Naive thymus-derived CD8-positive, alpha-beta T cell (primary cell): Measurements from ENCODE around the gene CCDC57. TPM values are rescaled to one million over a fixed set of nuclear protein-coding genes. Genes with fewer than 3 reads are reported as not detected.

Source experiments
- ATAC-seq, 2 donors: fragments of 150-1000 bp; cut with Tn5 transposase in 1 of 2; sonication (Bioruptor Pico), chemical (Tn5 transposase) in 1 of 2; 1 replicate in 1 of 2; 2 replicates in 1 of 2; pipeline ENCODE4 v1.10.0; 2021; ENCODE audit warnings: mild to moderate bottlenecking in 2 of 2, moderate library complexity in 2 of 2
- POLR2A ChIA-PET: fragments of 350-600 bp; sonication (Branson Sonifier 250); formaldehyde crosslinking; loops from one replicate; lab custom pipeline; 2021; ENCODE audit warnings: antibody characterized with exemption; lab: Charles Lee
- DNase-seq, 10 donors: peaks; one replicate each; pipeline versions ENCODE4 v3.0.0 to v3.0.0-alpha.2; 2020 to 2022
- H3K27ac Mint-ChIP-seq, 10 donors: one replicate each; pipeline ENCODE4 v1.8.0; 2020 to 2022; ENCODE audit warnings: mild to moderate bottlenecking in 10 of 10, mixed read lengths in 10 of 10, moderate library complexity in 4 of 10, inconsistent platforms in 1 of 10
- H3K27me3 Mint-ChIP-seq, 5 donors: one replicate each; pipeline ENCODE4 v1.8.0; 2021 to 2022; ENCODE audit warnings: mixed read lengths in 5 of 5
- H3K36me3 Mint-ChIP-seq, 3 donors: one replicate each; pipeline ENCODE4 v1.8.0; 2020 to 2022; ENCODE audit warnings: mixed read lengths in 3 of 3, mild to moderate bottlenecking in 2 of 3, inconsistent platforms in 1 of 3
- H3K4me1 Mint-ChIP-seq, 4 donors: one replicate each; pipeline ENCODE4 v1.8.0; 2021 to 2022; ENCODE audit warnings: mixed read lengths in 4 of 4
- H3K4me3 Mint-ChIP-seq, 10 donors: one replicate each; pipeline ENCODE4 v1.8.0; 2020 to 2022; ENCODE audit warnings: mild to moderate bottlenecking in 10 of 10, mixed read lengths in 10 of 10, moderate library complexity in 6 of 10, inconsistent platforms in 1 of 10
- H3K9me3 Mint-ChIP-seq, 9 donors: one replicate each; pipeline ENCODE4 v1.8.0; 2020 to 2022; ENCODE audit warnings: mixed read lengths in 9 of 9, mild to moderate bottlenecking in 3 of 9, inconsistent platforms in 1 of 9, moderate library complexity in 1 of 9
- polyA plus RNA-seq, 3 donors: library from polyadenylated mRNA; unstranded; fragments of 300-500 nt; fragmentation: Illumina TruSeq; gene quantifications; one replicate each; pipeline ENCODE4 v1.2.3, GENCODE V29; 2021
- total RNA-seq, 8 experiments: library from RNA in 2 of 8; stranded (reverse) in 2 of 8; gene quantifications; one replicate each; pipeline ENCODE4 v1.2.3 and lab custom pipeline; 2021 to 2026

The CCDC57 gene
- total and polyA plus RNA-seq, 5 experiments from 2014 or later, result 39.6 to 80.0 (median 53.5) TPM

DNA sequence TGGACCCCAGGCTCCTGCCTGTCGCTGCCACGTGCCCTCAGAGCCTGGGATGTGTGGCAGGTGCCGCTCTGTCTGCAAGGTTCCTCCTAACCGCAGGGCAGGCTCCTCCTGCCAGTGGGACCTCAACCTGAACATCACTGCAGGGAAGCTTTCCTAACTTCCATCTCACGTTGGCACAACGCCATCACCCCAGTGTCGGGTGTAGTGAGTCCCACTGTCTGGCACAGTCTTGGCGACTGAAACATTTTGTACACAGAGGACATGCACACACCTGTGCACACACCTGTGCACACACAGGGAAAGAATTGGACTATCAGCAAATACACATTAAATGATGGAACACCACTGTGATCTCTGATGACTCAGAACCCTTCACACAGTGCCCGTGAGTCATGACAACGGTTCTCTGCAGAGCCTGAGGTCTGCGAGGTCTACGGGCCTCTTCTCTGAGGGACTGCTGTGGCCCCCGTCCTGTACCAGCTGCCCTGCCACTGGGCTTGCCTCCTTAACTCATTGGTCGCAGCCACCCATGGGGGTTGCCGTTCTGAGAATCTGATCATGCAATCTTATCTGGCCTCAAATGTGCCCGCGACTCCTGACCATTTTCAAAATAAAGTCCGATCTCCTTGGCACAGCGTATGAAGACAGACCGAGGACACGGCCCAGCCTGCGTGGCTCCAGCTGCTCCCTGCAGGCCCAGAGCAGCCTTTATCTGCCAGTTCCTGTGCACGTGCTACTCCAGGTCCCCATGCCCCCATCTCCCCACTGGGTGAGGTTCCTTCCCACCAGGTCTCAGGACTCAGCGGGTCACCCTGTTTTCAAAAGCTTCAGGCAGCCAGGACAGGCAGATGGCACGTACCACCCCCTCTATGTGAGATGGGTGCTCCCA is 7.6 kb downstream of the CCDC57 start:
- POLR2A ChIA-PET, result interaction anchor here (0.9 to 2.2 kb wide), 9 partner anchors 22 to 118 kb away, joined by 3 to 13 read pairs (median 6); partner anchors contain the start of genes CD7, CSNK1D and SLC16A3
- H3K36me3 Mint-ChIP-seq, result peaks cover 0 to 4% (median 0%) of the 10 kb centered on the region in 3 donors
- peaks cover 12 to 55% (median 43%) of the 10 kb centered on the region in 4 donors for H3K4me1 Mint-ChIP-seq
- ATAC-seq (no peak), DNase-seq (no peak)
- H3K27me3 Mint-ChIP-seq, result no peaks in the 10 kb centered on the region
- peak overlapping the region; percentile 92 to 99 (median 97) for H3K27ac Mint-ChIP-seq
- H3K9me3 Mint-ChIP-seq, result no peaks in the 10 kb centered on the region
- peak overlapping the region in 3 of 10 donors; percentile 52 to 69 (median 59) for H3K4me3 Mint-ChIP-seq

DNA sequence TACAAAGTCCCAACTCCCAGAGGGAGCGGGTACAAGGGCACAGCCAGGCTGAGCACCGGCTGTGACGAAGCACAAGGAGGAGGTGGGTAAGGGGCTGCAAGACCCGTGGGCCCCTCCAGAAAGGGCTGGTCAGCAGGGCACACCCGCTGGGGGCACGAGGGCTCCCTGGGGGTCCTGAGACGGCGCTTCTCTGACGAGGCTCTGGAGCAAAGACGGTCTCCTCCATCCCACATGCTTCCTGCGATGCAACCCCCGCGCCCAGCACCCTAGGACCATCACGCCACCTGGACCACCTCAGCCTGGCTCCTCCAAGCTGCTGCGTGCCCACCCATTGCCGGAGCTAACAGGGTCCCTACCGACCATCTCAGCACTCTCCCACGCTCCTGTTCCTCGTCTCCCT is 8.7 kb downstream of the CCDC57 start:
- DNase-seq, result no peak
- POLR2A ChIA-PET, result interaction anchor here (0.6 to 4.8 kb wide), 2 partner anchors 10 to 96 kb away, joined by 3 to 33 read pairs; partner anchors contain the start of gene CCDC57
- H3K4me1 Mint-ChIP-seq, result peaks cover 12 to 57% (median 51%) of the 10 kb centered on the region in 4 donors
- peak overlapping the region in 3 of 10 donors; percentile 4 to 26 (median 16) for H3K4me3 Mint-ChIP-seq
- H3K9me3 Mint-ChIP-seq, result no peaks in the 10 kb centered on the region
- H3K27ac Mint-ChIP-seq, result peak overlapping the region in 6 of 10 donors; percentile 2 to 87 (median 70)
- no peak for ATAC-seq
- H3K36me3 Mint-ChIP-seq, result peaks cover 0 to 4% (median 0%) of the 10 kb centered on the region in 3 donors
- no peaks in the 10 kb centered on the region for H3K27me3 Mint-ChIP-seq

DNA sequence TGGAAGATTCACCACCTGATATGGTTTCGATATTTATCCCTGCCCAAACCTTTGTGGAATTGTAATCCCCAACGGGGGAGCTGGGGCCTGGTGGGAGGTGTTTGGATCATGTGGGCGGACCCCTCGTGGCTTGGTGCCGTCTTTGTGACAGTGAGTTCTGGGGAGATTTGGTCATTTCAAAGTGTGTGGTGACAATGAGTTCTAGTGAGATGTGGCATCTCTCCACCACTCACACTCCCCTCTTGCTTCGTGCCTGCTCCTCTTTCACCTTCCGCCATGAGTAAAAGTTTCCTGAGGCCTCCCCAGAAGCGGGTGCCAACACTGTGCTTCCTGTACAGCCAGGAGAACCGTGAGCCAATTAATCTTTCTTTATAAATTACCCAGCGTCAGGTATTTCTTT is 9.7 kb downstream of the CCDC57 start:
- POLR2A ChIA-PET, result interaction anchor here (4.8 kb wide), 1 partner anchor 11 kb away, joined by 33 read pairs; the partner anchor contains the start of gene CCDC57
- H3K4me1 Mint-ChIP-seq, result peaks cover 17 to 64% (median 55%) of the 10 kb centered on the region in 4 donors
- no peaks in the 10 kb centered on the region for H3K27me3 Mint-ChIP-seq
- H3K4me3 Mint-ChIP-seq, result no peak overlapping the region
- no peaks in the 10 kb centered on the region for H3K9me3 Mint-ChIP-seq
- peaks cover 0 to 10% (median 3%) of the 10 kb centered on the region in 3 donors for H3K36me3 Mint-ChIP-seq
- DNase-seq (no peak), ATAC-seq (no peak)
- H3K27ac Mint-ChIP-seq, result peak overlapping the region in 9 of 10 donors; percentile 44 to 90 (median 84)

DNA sequence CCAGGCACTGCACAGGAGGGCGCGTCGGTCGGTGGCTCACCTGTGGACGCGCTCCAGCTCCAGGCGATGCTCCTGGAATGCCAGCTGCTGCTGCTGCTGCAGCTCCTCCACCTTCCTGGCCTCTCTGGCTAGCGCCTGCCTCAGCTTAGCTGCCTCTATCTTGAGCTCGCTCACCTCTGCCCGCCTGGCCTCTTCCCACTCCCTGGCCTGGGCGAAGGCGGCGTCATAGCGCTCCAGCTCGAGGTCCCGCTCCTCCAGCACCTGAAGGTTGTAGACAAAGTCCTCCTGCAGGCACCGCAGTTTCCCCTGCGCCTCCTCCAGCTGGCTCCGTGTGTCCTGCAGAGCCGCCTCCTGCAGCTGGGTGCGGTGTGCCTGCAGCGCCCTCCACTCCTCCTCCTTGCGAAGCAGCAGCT is 11.1 kb downstream of the CCDC57 start:
- DNase-seq (peak in 3 of 10 donors; percentile 16 to 40 (median 31)), ATAC-seq (no peak)
- H3K27me3 Mint-ChIP-seq, result no peaks in the 10 kb centered on the region
- H3K4me3 Mint-ChIP-seq, result peak overlapping the region in 6 of 10 donors; percentile 37 to 73 (median 46)
- POLR2A ChIA-PET, result interaction anchor here (0.5 to 4.8 kb wide), 12 partner anchors 12 to 179 kb away, joined by 4 to 33 read pairs (median 4); partner anchors contain the start of genes CCDC57, CENPX, LRRC45 and SLC16A3
- H3K36me3 Mint-ChIP-seq, result peaks cover 0 to 13% (median 8%) of the 10 kb centered on the region in 3 donors
- peaks cover 17 to 62% (median 50%) of the 10 kb centered on the region in 4 donors for H3K4me1 Mint-ChIP-seq
- no peaks in the 10 kb centered on the region for H3K9me3 Mint-ChIP-seq
- H3K27ac Mint-ChIP-seq, result peak overlapping the region in 8 of 10 donors; percentile 11 to 85 (median 54)

DNA sequence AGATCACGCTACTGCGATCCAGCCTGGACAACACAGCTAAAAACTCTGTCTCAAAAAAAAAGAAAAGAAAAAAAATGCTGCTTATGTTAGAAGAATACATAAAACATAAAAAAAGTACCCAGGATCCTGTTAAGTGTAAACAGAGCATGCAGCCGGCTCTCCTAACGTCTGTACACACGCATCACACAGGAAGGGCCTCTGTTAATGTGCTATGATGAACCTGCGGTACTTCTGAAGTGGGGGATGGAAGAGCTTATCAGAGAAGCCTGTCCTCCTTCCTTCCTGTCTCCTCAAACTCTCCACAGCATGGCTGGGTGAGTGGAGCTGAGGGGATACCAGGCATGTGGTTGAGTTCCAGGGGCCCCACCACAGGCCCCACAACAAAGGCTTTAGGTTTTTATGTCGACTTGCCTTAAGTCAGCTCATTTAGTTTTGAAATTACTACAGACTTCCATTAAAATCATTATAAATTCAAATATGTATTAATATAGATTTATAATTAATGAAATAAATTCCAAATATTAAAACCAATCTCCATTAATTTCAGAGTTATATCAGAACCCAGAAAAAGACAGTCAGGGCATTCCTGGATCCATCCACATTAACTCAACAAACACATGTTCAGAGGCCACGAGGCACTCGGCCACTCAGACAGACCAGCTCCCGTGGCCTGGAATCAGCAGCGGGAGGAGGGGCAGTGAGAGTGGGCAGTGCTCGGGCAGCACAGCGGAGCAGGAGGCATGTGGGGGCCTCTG is 11.7 kb downstream of the CCDC57 start:
- Mint-ChIP-seq H3K4me3 (peak overlapping the region; percentile 50 to 82 (median 68)), H3K9me3 (no peaks in the 10 kb centered on the region), H3K36me3 (peaks cover 0 to 19% (median 9%) of the 10 kb centered on the region in 3 donors), H3K27me3 (no peaks in the 10 kb centered on the region), H3K4me1 (peaks cover 14 to 58% (median 45%) of the 10 kb centered on the region in 4 donors), H3K27ac (peak overlapping the region; percentile 69 to 97 (median 94))
- ATAC-seq (peak; percentile 94 to 97), DNase-seq (peak; percentile 41 to 93 (median 82))
- POLR2A ChIA-PET, result interaction anchor here (0.5 to 4.8 kb wide), 14 partner anchors 13 to 178 kb away, joined by 3 to 33 read pairs (median 4); partner anchors contain the start of genes CCDC57, CENPX, LRRC45 and SLC16A3

DNA sequence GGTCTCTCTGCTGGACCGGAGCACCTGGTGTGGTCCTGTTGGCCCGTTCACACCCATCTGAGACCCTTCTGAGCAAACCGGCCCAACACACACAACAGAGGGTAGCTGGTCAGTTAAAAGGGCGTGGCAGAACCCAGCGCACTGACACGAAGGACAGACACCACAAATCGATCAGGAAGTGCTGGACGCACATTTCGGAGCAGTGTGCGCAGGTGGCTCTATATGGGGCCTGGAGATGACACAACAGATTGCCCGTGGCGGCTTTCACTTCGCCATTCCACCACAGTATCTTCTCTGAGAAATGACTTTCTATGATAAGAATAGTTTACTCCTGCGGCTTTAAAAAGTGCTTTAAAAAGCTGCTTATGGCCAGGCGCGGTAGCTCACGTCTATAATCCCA is 12.5 kb downstream of the CCDC57 start:
- Mint-ChIP-seq H3K27ac (peak overlapping the region; percentile 69 to 97 (median 94)), H3K36me3 (peaks cover 0 to 27% (median 14%) of the 10 kb centered on the region in 3 donors), H3K4me3 (peak overlapping the region; percentile 50 to 82 (median 68)), H3K27me3 (no peaks in the 10 kb centered on the region), H3K9me3 (no peaks in the 10 kb centered on the region), H3K4me1 (peaks cover 10 to 50% (median 38%) of the 10 kb centered on the region in 4 donors)
- ATAC-seq (no peak), DNase-seq (no peak)
- POLR2A ChIA-PET, result interaction anchor here (0.7 to 4.8 kb wide), 6 partner anchors 13 to 177 kb away, joined by 3 to 33 read pairs (median 9); partner anchors contain the start of genes CCDC57, CENPX, LRRC45 and SLC16A3

DNA sequence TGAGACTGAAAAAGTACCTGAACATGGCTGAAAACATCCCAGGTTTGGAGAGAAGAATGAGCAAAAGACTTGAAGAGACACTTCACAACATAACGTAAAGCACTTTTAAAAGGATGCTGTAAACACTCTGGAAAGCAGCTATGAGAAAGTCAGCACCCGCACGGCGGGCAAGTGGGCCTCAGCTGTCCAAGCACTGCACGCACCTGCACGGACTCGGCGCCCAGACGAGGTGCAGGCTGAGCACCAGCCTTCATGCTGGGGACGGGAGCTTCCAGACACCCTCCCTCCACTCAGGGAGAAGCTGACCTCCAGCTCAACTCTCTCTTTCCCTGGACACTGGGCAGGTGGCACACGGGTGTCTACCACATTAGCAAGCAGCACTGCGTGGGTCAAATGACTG is 13.1 kb downstream of the CCDC57 start:
- Mint-ChIP-seq H3K9me3 (no peaks in the 10 kb centered on the region), H3K27ac (peak overlapping the region in 9 of 10 donors; percentile 18 to 96 (median 90)), H3K36me3 (peaks cover 0 to 32% (median 15%) of the 10 kb centered on the region in 3 donors), H3K4me1 (peaks cover 10 to 47% (median 35%) of the 10 kb centered on the region in 4 donors), H3K27me3 (no peaks in the 10 kb centered on the region), H3K4me3 (peak overlapping the region in 3 of 10 donors; percentile 10 to 73 (median 60))
- DNase-seq, result no peak
- POLR2A ChIA-PET, result interaction anchor here (0.8 to 4.8 kb wide), 5 partner anchors 14 to 99 kb away, joined by 4 to 33 read pairs (median 13); partner anchors contain the start of genes CCDC57 and SLC16A3
- no peak for ATAC-seq

DNA sequence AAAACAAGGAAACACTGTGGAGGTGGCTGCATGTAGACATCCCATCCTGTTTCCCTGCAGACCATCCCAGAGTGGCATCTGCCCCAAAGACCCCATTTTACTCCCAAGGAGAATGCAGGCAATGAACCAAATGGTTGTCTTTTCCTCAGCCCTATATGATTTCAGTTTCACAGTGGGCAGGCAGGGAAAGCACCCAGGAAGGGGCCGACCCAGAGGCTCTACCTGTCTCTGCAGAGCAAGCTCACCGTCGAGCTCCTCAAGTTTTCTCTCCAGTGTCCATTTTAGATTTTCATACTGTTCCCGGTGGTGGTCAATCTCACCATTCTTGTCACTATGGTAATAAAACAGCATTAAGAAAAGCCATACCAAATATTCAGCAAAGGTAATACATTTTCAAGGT is 14.6 kb downstream of the CCDC57 start:
- no peak for ATAC-seq
- POLR2A ChIA-PET, result interaction anchor here (0.5 to 1.2 kb wide), 3 partner anchors 14 to 337 kb away, joined by 3 to 4 read pairs (median 4); partner anchors contain the start of gene CCDC57
- Mint-ChIP-seq H3K9me3 (no peaks in the 10 kb centered on the region), H3K4me1 (peaks cover 10 to 42% (median 35%) of the 10 kb centered on the region in 4 donors), H3K27ac (peak overlapping the region in 9 of 10 donors; percentile 12 to 90 (median 75)), H3K27me3 (no peaks in the 10 kb centered on the region), H3K4me3 (peak overlapping the region in 7 of 10 donors; percentile 0 to 73 (median 49)), H3K36me3 (peaks cover 1 to 45% (median 23%) of the 10 kb centered on the region in 3 donors)
- no peak for DNase-seq

DNA sequence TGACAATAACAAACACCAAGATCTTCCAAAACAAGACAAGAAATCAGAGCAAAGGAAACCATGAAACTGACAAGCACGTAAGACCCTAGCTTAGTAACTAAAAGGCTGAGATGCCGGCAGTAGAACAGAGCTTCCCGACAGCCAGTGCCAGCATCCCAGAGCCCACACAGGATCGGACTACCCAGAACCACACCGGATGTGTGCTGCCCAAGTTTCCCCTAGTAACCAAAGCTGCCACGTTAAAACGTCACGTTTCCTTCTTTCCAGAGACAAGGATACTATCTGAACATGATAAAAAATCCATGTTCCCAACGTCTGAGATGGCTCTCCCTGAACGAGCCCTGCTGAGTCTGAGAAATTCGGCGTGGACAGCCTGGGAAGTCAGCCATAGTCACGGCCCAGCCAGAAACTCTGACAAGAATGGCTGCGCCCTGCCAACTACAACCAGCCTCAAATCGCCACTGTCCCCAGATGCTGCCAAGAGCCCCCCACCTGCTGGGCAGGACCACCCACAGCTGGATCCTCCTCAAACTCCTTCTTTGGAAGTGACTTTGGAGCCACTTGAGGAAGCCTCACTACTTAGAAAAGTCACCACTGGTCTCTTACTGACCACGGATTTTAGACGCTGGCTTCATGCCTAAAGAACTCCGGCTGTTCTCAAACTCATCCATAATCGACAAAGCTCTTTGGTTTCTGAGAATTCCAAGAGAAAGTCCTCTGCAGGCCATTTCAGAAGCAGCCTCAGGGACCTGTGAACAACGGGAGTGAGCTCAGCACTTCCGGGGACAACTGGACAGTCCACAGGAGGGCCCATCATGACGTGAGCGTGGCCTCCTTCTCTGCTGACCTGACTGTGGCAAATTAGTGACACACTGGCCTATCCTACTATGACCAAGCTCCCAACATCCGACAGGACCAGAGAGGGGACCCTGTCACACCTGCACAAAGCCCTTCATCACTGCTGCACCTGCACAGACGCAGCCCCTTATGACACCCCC is 16.7 kb downstream of the CCDC57 start:
- peaks cover 7 to 31% (median 24%) of the 10 kb centered on the region in 4 donors for H3K4me1 Mint-ChIP-seq
- H3K4me3 Mint-ChIP-seq, result no peak overlapping the region
- H3K27me3 Mint-ChIP-seq, result no peaks in the 10 kb centered on the region
- H3K9me3 Mint-ChIP-seq, result no peaks in the 10 kb centered on the region
- H3K36me3 Mint-ChIP-seq, result peaks cover 4 to 55% (median 25%) of the 10 kb centered on the region in 3 donors
- POLR2A ChIA-PET, result interaction anchor here (0.7 kb wide), 1 partner anchor 349 kb away, joined by 4 read pairs; no protein-coding TSS in a partner anchor
- DNase-seq, result no peak
- H3K27ac Mint-ChIP-seq, result peak overlapping the region in 2 of 10 donors; percentile 73 to 75
- no peak for ATAC-seq

DNA sequence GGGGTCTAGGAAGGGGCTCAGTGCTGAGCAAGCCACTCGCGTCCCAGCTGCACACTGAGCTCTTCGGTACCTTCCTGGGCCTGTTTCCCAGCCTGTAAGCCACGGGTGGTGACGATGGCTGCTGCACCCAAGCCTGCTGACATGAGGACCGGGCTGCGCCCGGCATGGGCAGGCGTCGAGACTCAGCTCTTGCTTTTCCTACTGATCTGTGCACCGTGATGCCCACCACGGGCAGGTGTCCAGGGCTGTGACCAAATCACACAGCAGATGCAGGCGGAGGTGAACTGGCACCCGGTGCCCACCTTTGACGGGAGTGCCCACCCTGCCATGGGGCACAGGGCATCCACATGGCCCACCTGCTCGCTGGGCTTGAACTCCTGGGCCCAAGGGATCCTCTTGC is 17.9 kb downstream of the CCDC57 start:
- DNase-seq, result no peak
- ATAC-seq, result no peak
- no peaks in the 10 kb centered on the region for H3K9me3 Mint-ChIP-seq
- no peak overlapping the region for H3K4me3 Mint-ChIP-seq
- POLR2A ChIA-PET, result no interaction called here
- H3K27ac Mint-ChIP-seq, result no peak overlapping the region
- peaks cover 4 to 58% (median 25%) of the 10 kb centered on the region in 3 donors for H3K36me3 Mint-ChIP-seq
- H3K4me1 Mint-ChIP-seq, result peaks cover 7 to 19% (median 13%) of the 10 kb centered on the region in 4 donors
- H3K27me3 Mint-ChIP-seq, result no peaks in the 10 kb centered on the region
